DND-41 (cell line): ENCODE results near the gene TSC22D4.
A peak's percentile ranks its signal among the peaks of the same experiment; 100 is the strongest.
"Not testable (repeated sequence)": the region's sequence is repeated elsewhere in the genome, so short reads cannot be mapped to it uniquely, and the experiment has no call there.

Experiments used
- ATAC-seq: fragments of 200-7000 bp; cut with Tn5 transposase; 3 replicates; pipeline ENCODE4 v1.9.1; 2021; ENCODE audit warnings: low read depth; ENCODE audit not compliant: insufficient read depth
- DNase-seq: peaks from one replicate; pipeline ENCODE4 v3.0.0-alpha.2; 2020
- H2AFZ ChIP-seq: 2 replicates; pipeline ENCODE4 v1.6.0; 2012; ENCODE audit warnings: low read depth, low read length
- H3K27ac ChIP-seq: 2 replicates; pipeline ENCODE4 v1.5.1; 2012; ENCODE audit warnings: low read length, inconsistent platforms
- H3K27me3 ChIP-seq: fragments of 200-600 bp; sonication (generic); 2 replicates; pipeline ENCODE4 v1.6.0; 2012; ENCODE audit warnings: low read length, mild to moderate bottlenecking, inconsistent platforms; ENCODE audit not compliant: insufficient read depth, poor library complexity
- H3K36me3 ChIP-seq: 2 replicates; pipeline ENCODE4 v1.5.1; 2012; ENCODE audit warnings: low read length, inconsistent platforms; ENCODE audit not compliant: insufficient read depth
- H3K4me1 ChIP-seq: 2 replicates; pipeline ENCODE4 v1.5.1; 2012; ENCODE audit warnings: mild to moderate bottlenecking, low read length; ENCODE audit not compliant: insufficient read depth
- H3K4me2 ChIP-seq: 2 replicates; pipeline ENCODE4 v1.6.0; 2012; ENCODE audit warnings: mild to moderate bottlenecking, moderate library complexity, low read length, inconsistent platforms; ENCODE audit not compliant: insufficient read depth
- H3K4me3 ChIP-seq, 2 experiments: fragments of 200-600 bp in 1 of 2; shearing (Covaris generic) in 1 of 2; 2 replicates each; pipeline ENCODE4 v1.5.1; 2012 to 2016; ENCODE audit warnings: inconsistent platforms in 2 of 2, low read length in 2 of 2, mild to moderate bottlenecking in 2 of 2, low read depth in 1 of 2, moderate library complexity in 1 of 2
- H3K79me2 ChIP-seq: 2 replicates; pipeline ENCODE4 v1.6.0; 2012; ENCODE audit warnings: low read length, inconsistent platforms; ENCODE audit not compliant: insufficient read depth
- H3K9ac ChIP-seq: 2 replicates; pipeline ENCODE4 v1.6.0; 2012; ENCODE audit warnings: low read depth, mild to moderate bottlenecking, inconsistent platforms, low read length, moderate library complexity
- H3K9me3 ChIP-seq: 2 replicates; pipeline ENCODE4 v1.5.1; 2012; ENCODE audit warnings: low read length, moderate library complexity, mild to moderate bottlenecking, inconsistent platforms; ENCODE audit not compliant: insufficient read depth, severe bottlenecking
- H4K20me1 ChIP-seq: 2 replicates; pipeline ENCODE4 v1.6.0; 2012; ENCODE audit warnings: low read length; ENCODE audit not compliant: insufficient read depth
- EZH2 ChIP-seq: IDR thresholded peaks from 3 replicates; pipeline ENCODE4 v1.6.1; 2012; ENCODE audit warnings: borderline replicate concordance, low read depth, mild to moderate bottlenecking, moderate library complexity, low read length, inconsistent platforms; ENCODE audit not compliant: severe bottlenecking
- TF ChIP-seq, protein P1 (sequence below): IDR thresholded peaks from 2 replicates; pipeline ENCODE4 v1.5.1; 2012; ENCODE audit warnings: borderline replicate concordance, low read length, moderate library complexity, mild to moderate bottlenecking; ENCODE audit not compliant: poor library complexity, severe bottlenecking; ENCODE audit errors: extremely low read depth

Gene TSC22D4

DNA sequence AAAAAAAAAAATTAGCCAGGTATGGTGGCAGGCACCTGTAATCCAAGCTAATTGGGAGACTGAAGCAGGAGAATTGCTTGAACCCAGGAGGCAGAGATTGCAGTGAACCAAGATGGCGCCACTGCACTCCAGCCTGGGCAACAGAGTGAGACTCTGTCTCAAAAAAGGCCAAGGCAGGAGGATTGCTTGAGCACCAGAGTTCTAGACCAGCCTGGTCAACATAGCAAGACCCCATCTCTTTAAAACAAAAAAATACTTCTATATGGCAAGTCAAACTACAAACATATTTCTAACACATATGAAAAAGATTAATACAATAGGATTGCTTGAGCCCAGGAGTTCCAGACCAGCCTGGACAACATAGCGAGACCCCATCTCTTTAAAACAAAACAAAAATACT lies 21.7 kb upstream of the TSC22D4 start:
- not testable (repeated sequence) for H3K36me3 ChIP-seq, H3K4me3 ChIP-seq, ATAC-seq, DNase-seq, H3K4me1 ChIP-seq, H3K79me2 ChIP-seq, H3K9ac ChIP-seq, H2AFZ ChIP-seq, H4K20me1 ChIP-seq, H3K9me3 ChIP-seq, H3K27ac ChIP-seq, H3K27me3 ChIP-seq, H3K4me2 ChIP-seq

DNA sequence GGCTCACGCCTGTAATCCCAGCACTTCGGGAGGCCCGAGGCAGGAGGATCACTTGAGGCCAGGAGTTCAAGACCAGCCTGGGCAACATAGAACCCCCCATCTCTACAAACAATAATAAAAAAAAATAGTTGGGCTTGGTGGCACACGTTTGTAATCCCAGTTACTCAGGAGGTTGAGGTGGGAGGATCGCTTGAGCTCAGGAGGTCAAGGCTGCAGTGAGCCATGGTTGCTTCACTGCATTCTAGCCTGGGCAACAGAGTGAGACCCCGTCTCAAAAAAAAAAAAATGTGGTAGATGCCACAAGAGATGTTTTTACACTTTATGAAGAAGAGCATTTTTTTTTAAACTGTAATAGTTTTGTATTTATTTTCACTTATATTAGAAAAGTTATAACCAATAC lies 17.5 kb upstream of the TSC22D4 start:
- no peak overlapping the region for H3K4me3 ChIP-seq
- no peaks in the 10 kb centered on the region for H3K79me2 ChIP-seq
- no peak overlapping the region for H3K27ac ChIP-seq
- DNase-seq (no peak), ATAC-seq (no peak)
- no peak overlapping the region for H3K9ac ChIP-seq
- H3K9me3 ChIP-seq, result no peaks in the 10 kb centered on the region
- no peaks in the 10 kb centered on the region for H3K4me1 ChIP-seq
- peaks cover 33% of the 10 kb centered on the region for H3K27me3 ChIP-seq
- TF ChIP-seq EZH2, result no peak
- TF ChIP-seq, protein P1, sequence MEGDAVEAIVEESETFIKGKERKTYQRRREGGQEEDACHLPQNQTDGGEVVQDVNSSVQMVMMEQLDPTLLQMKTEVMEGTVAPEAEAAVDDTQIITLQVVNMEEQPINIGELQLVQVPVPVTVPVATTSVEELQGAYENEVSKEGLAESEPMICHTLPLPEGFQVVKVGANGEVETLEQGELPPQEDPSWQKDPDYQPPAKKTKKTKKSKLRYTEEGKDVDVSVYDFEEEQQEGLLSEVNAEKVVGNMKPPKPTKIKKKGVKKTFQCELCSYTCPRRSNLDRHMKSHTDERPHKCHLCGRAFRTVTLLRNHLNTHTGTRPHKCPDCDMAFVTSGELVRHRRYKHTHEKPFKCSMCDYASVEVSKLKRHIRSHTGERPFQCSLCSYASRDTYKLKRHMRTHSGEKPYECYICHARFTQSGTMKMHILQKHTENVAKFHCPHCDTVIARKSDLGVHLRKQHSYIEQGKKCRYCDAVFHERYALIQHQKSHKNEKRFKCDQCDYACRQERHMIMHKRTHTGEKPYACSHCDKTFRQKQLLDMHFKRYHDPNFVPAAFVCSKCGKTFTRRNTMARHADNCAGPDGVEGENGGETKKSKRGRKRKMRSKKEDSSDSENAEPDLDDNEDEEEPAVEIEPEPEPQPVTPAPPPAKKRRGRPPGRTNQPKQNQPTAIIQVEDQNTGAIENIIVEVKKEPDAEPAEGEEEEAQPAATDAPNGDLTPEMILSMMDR, result no peak
- no peaks in the 10 kb centered on the region for H3K36me3 ChIP-seq
- no peaks in the 10 kb centered on the region for H4K20me1 ChIP-seq
- no peak overlapping the region for H3K4me2 ChIP-seq
- H2AFZ ChIP-seq, result no peak overlapping the region

DNA sequence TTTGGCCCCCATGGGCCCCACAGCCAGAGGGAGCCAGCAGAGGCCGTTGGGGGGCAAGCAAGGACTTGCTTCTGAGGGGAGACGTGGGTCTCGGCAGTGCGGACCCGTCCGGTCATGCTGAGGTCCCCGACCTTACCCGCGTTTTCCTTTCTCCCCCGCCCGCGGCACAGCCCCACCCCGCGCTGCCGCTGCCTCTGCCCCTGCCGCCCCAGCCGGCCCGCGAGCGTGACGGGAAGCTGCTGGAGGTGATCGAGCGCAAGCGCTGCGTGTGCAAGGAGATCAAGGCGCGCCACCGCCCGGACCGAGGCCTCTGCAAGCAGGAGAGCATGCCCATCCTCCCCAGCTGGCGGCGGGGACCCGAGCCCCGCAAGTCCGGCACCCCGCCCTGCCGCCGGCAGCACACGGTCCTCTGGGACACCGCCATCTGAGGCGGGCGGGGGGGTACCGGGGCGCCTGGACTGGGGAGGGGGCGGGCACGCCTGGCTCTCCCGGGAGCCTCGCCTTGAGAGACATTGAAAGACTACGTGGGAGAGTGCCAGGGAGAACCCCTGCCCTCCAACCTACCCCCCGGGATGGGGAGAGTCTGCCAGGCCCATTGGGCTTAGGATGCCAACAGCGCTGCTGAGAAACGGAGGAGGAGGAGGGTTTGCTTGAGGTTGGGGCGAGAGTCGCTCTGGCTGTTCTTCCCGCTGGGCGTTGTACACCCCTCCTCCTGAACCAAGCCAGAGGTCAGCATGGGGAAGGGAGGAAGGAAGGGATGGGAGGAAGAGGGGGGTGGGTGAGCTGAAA lies 14.7 kb upstream of the TSC22D4 start:
- ATAC-seq (peak; percentile 47), DNase-seq (no peak)
- Histone ChIP-seq H3K79me2 (no peaks in the 10 kb centered on the region), H3K9ac (no peak overlapping the region), H3K4me2 (no peak overlapping the region), H4K20me1 (no peaks in the 10 kb centered on the region), H3K9me3 (no peaks in the 10 kb centered on the region), H3K27ac (no peak overlapping the region), H3K36me3 (no peaks in the 10 kb centered on the region), H3K27me3 (peaks cover 32% of the 10 kb centered on the region), H3K4me3 (no peak overlapping the region), H2AFZ (no peak overlapping the region), H3K4me1 (no peaks in the 10 kb centered on the region)
- TF ChIP-seq, protein P1, result no peak
- TF ChIP-seq EZH2, result peak; percentile 73

DNA sequence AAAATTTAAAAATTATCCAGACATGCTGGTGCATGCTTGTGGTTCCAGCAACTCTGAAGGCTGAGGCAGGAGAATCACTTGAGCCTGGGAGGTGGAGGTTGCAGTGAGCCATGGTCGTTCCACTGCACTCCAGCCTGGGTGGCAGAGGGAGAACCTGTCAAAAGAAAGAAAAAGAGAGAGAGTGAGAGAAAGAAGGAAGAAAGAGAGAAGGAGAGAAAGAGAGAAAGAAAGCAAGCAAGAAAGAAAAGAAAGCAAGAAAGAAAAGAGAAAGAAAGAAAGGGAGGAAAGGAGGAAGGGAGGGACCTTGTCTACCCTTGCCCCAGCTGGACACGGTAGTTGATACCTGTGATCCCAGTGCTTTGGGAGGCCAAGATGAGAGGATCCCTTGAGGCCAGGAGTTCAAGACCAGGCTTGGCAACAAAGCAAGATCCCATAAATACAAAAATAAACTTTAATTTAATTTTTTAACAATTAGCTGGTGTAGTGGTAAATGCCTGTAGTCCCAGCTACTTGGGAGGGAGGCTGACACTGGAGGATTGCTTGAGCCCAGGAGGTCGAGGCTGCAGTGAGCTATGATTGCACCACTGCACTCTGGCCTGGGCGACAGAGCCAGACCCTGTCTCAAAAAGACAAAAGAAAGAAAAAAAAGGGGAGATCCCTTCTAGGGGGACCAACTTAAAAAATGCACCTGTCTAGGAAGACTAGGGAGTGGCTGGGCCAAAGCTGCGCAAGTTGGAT lies 13.9 kb upstream of the TSC22D4 start:
- no peaks in the 10 kb centered on the region for H3K9me3 ChIP-seq
- no peaks in the 10 kb centered on the region for H3K79me2 ChIP-seq
- no peaks in the 10 kb centered on the region for H3K36me3 ChIP-seq
- no peak for ATAC-seq
- H3K27me3 ChIP-seq, result peaks cover 32% of the 10 kb centered on the region
- H2AFZ ChIP-seq, result no peak overlapping the region
- H3K27ac ChIP-seq, result no peak overlapping the region
- no peak overlapping the region for H3K4me2 ChIP-seq
- DNase-seq, result no peak
- H3K4me3 ChIP-seq, result no peak overlapping the region
- TF ChIP-seq EZH2, result no peak
- TF ChIP-seq, protein P1, result no peak
- H3K4me1 ChIP-seq, result no peaks in the 10 kb centered on the region
- no peak overlapping the region for H3K9ac ChIP-seq
- H4K20me1 ChIP-seq, result no peaks in the 10 kb centered on the region
